Fibroblast of pulmonary artery (primary cell): ENCODE measurements around the gene GPR101.
A peak's percentile ranks its signal among the peaks of the same experiment; 100 is the strongest.

Experiments
- DNase-seq: peaks from one replicate; pipeline ENCODE4 v3.0.0-alpha.2; 2010; ENCODE audit warnings: low read depth
- H3K4me3 ChIP-seq: replicated peaks from 2 replicates; pipeline ENCODE4 v1.5.1; 2011; ENCODE audit warnings: low read depth, mild to moderate bottlenecking, control low read depth, low read length, moderate library complexity
- CTCF ChIP-seq: IDR thresholded peaks from 2 replicates; pipeline ENCODE4 v1.5.1; 2011; ENCODE audit warnings: mild to moderate bottlenecking, control low read depth, low read length, inconsistent platforms; ENCODE audit errors: missing control alignments

GPR101 gene

DNA sequence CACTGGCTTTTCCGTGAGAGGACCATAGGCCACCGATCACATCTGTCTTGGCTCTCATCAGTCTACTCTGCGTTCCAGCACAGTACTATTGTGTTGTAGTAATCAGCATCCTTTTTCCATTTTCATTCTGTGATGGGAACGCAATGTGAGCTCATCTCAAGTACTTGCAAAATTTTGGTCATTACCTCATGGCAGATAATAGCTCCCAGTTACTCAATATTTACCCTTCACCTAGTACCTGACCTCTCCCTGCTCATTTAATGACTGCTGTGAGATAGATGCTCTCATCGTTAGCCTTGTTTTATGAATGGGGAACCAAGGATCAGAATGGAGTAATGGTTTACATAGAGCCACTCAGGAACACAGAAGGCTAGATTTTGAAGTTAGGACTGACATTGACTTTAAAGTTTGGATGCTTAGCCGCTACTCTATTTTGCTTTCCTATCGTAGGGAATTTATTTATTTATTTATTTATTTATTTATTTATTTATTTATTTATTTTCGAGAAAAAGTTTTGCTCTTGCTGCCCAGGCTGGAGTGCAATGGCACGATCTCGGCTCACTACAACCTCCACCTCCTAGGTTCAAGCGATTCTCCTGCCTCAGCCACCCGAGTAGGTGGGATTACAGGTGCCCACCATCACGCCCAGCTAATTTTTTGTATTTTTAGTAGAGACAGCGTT is 6.5 kb upstream of the GPR101 start:
- no peak for DNase-seq
- TF ChIP-seq CTCF: no peak
- no peak overlapping the region for H3K4me3 ChIP-seq

GRCh38 chrX:137034508-137034872 is 695 bp upstream of the GPR101 start:
- H3K4me3 ChIP-seq: no peak overlapping the region
- DNase-seq: no peak
- no peak for TF ChIP-seq CTCF

DNA sequence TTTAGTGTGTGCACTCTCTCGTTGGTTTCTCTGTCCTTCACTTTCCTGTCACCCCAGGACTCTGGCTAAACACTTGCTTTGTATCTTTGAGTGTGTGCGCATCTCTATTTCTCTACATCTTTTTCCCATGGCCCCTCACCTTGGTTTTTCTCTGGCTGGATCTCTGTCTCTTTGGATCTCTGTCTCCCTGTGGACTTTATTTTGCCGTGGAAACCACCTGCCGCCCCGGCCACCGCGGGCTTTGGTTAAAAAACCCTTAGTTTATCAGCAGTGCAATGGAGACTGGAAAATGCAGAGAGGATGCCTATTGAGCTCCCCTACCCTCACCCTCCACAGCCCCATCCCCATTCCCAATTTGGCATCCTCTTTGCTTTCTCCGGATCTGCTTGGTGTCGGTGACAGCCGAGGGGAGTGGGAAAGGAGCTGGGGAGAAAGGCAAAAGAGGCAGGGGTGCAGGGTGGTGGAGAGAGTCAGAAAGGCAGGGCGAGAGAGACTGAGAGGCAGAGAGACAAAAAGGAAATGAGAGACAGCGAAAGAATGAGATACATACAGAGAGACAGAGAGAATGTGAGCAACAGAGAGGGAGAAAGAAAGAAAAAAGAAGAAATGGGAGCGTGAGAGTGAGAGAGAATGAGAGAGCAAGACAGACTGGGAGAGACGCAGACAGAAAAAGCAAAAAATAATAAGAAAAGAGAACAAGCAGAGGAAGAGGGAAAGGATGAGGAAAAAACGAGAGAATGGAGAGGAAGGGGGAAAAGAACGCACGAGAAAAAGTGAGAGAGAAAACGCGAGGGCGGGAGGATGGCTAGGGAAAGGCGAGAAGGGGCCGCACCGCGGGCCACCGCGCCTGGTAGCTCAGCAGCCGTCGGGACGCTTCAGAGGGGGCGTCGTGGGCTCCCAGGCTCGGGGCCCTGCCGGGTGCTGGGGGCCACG is 688 bp downstream of the GPR101 start:
- TF ChIP-seq CTCF: no peak
- DNase-seq: no peak

GRCh38 chrX:137032341-137032694 is 1.5 kb downstream of the GPR101 start:
- TF ChIP-seq CTCF: no peak
- no peak for DNase-seq
- H3K4me3 ChIP-seq: peak overlapping the region; percentile 52

More for the DNA sequence above, 688 bp downstream of the GPR101 start:
- no peak overlapping the region for H3K4me3 ChIP-seq

- peak overlapping the region; percentile 52 for H3K4me3 ChIP-seq
- peak; percentile 53 for DNase-seq
- no peak for TF ChIP-seq CTCF
These were observed 2.1 kb downstream of the GPR101 start for GRCh38 chrX:137031517-137032340.

- no peak for DNase-seq
- H3K4me3 ChIP-seq: no peak overlapping the region
- no peak for TF ChIP-seq CTCF
These were observed 2.8 kb downstream of the GPR101 start for GRCh38 chrX:137031039-137031438.
